H1 (cell line): ENCODE measurements around the gene CKS1B. TPM values are rescaled to one million over a fixed set of nuclear protein-coding genes. Genes with fewer than 3 reads are reported as not detected.

ENCODE experiments used
- ATF3 ChIP-seq: IDR thresholded peaks from 2 replicates; pipeline ENCODE4 v1.6.1; 2011; ENCODE audit warnings: low read depth, mild to moderate bottlenecking, low read length; ENCODE audit not compliant: insufficient read depth
- BACH1 ChIP-seq: IDR thresholded peaks from 2 replicates; pipeline ENCODE4 v1.6.1; 2012; ENCODE audit warnings: low read length, improper control_type of control experiment
- BCL11A ChIP-seq, 2 experiments: IDR thresholded peaks; one replicate each; pipeline ENCODE4 v1.6.1; 2011; ENCODE audit warnings: low read depth in 2 of 2, low read length in 2 of 2, mild to moderate bottlenecking in 2 of 2
- EP300 ChIP-seq, 2 experiments: IDR thresholded peaks; 1 replicate in 1 of 2; 2 replicates in 1 of 2; pipeline ENCODE4 v1.6.1; 2011 to 2012; ENCODE audit warnings: low read depth in 2 of 2, low read length in 2 of 2, mild to moderate bottlenecking in 2 of 2, borderline replicate concordance in 1 of 2, inconsistent platforms in 1 of 2, moderate library complexity in 1 of 2
- HDAC2 ChIP-seq, 2 experiments: fragments of 300-600 bp in 1 of 2; sonication (generic) in 1 of 2; IDR thresholded peaks; 2 replicates each; pipeline ENCODE4 v1.6.1; 2011 to 2012; ENCODE audit warnings: low read depth in 2 of 2, low read length in 2 of 2, mild to moderate bottlenecking in 2 of 2, moderate library complexity in 2 of 2, borderline replicate concordance in 1 of 2, inconsistent platforms in 1 of 2
- HDAC6 ChIP-seq: IDR thresholded peaks from one replicate; pipeline ENCODE4 v1.7.1; 2012; ENCODE audit warnings: low read depth, mild to moderate bottlenecking, inconsistent platforms, low read length, moderate library complexity
- KDM1A ChIP-seq: fragments of 200-600, 300-600 bp; sonication (generic); IDR thresholded peaks from 2 replicates; pipeline ENCODE4 v1.7.1; 2016; ENCODE audit warnings: mild to moderate bottlenecking, low read length, borderline replicate concordance
- KDM5A ChIP-seq: fragments of 200-600 bp; IDR thresholded peaks from 2 replicates; pipeline ENCODE4 v1.7.1; 2012; ENCODE audit warnings: mild to moderate bottlenecking, low read length, inconsistent platforms, mixed read lengths
- RNF2 ChIP-seq: fragments of 200-900, 300-1000 bp; sonication (generic); IDR thresholded peaks from 2 replicates; pipeline ENCODE4 v1.7.1; 2016; ENCODE audit warnings: borderline replicate concordance, low read depth, mild to moderate bottlenecking, antibody characterized with exemption, low read length; ENCODE audit not compliant: poor library complexity, severe bottlenecking; ENCODE audit errors: missing control alignments
- SAP30 ChIP-seq: fragments of 300-600 bp; sonication (generic); IDR thresholded peaks from 2 replicates; pipeline ENCODE4 v1.7.1; 2012; ENCODE audit warnings: low read length, moderate library complexity, mild to moderate bottlenecking, inconsistent platforms; ENCODE audit not compliant: insufficient read depth, insufficient replicate concordance
- SIN3A ChIP-seq, 2 experiments: IDR thresholded peaks in 1 of 2; conservative IDR thresholded peaks in 1 of 2; 2 replicates each; pipeline ENCODE4 v1.6.1; 2011 to 2012; ENCODE audit warnings: low read length in 2 of 2, improper control_type of control experiment in 1 of 2, low read depth in 1 of 2, mild to moderate bottlenecking in 1 of 2
- SP4 ChIP-seq: IDR thresholded peaks from 2 replicates; pipeline ENCODE4 v1.6.1; 2012; ENCODE audit warnings: low read length, inconsistent platforms
- TAF1 ChIP-seq: IDR thresholded peaks from 2 replicates; pipeline ENCODE4 v1.6.1; 2011; ENCODE audit warnings: mild to moderate bottlenecking, low read depth, low read length
- TCF12 ChIP-seq: IDR thresholded peaks from 2 replicates; pipeline ENCODE4 v1.6.1; 2011; ENCODE audit warnings: low read depth, mild to moderate bottlenecking, low read length
- polyA plus RNA-seq, 7 experiments: library from polyadenylated mRNA; depleted of rRNA in 3 of 7; stranded (reverse) in 5 of 7; unstranded in 2 of 7; fragments of >200 nt in 5 of 7; fragments of 200-250 nt in 2 of 7; gene quantifications; 1 replicate in 5 of 7; 2 replicates in 1 of 7; 4 replicates in 1 of 7; pipeline versions ENCODE4 v1.2.1 to v1.2.3, GENCODE V29; 2011 to 2013; ENCODE audit warnings: missing spikeins in 2 of 7, mixed read lengths in 2 of 7
- total RNA-seq: library from RNA; stranded (reverse); fragmentation: NEBNext Ultra II Directional; extraction: Animal tissue kit (Norgen Biotek cat#: 25700); gene quantifications from 2 replicates; pipeline ENCODE4 v1.2.1, GENCODE V29; 2021

The CKS1B gene
- total and polyA plus RNA-seq, 2 of the 8 experiments (the other 6 are each of a cell fraction or from before 2014, with no cell fraction given) = 294 to 1,025 TPM

GRCh38 chr1:154961207-154962155, 13.0 kb upstream of the CKS1B start, which contains the start of gene PYGO2 (continued):
- TF ChIP-seq TCF12 (no peak), HDAC2 (IDR thresholded peaks at IDR 0.05; ENCODE audit: borderline replicate concordance in 1 of 2, low read depth in 2 of 2, low read length in 2 of 2) (peak in 1 of 2 experiments; percentile 10; a peak in 1 of 4 replicates), HDAC6 (no peak), BCL11A (IDR thresholded peaks at IDR 0.05; ENCODE audit: low read depth in 2 of 2, low read length in 2 of 2) (no peak), ATF3 (no peak), KDM1A (no peak), TAF1 (peak; percentile 86), SIN3A (conservative IDR thresholded peaks at IDR 0.05 in 1 of 2, IDR thresholded peaks at IDR 0.05 in 1 of 2; ENCODE audit: low read depth in 1 of 2, low read length in 2 of 2) (peak; percentile 36 to 59; a peak in 3 of 4 replicates), SAP30 (no peak), KDM5A (0 out of 2 replicates have a peak, but pooled peaks have one; percentile 41), BACH1 (peak; percentile 22; the same call in 1 of the 2 replicates), EP300 (IDR thresholded peaks at IDR 0.05; ENCODE audit: borderline replicate concordance in 1 of 2, low read depth in 2 of 2, low read length in 2 of 2) (peak in 1 of 2 experiments; percentile 77; a peak in 1 of 3 replicates), RNF2 (no peak), SP4 (no peak)
